ENCODE results near the gene SGCD. TPM values are rescaled to one million over a fixed set of nuclear protein-coding genes. Genes with fewer than 3 reads are reported as not detected.
A peak's percentile ranks its signal among the peaks of the same experiment; 100 is the strongest.

The SGCD gene
- total and polyA plus RNA-seq, 4 experiments from 2014 or later, result not detected

DNA sequence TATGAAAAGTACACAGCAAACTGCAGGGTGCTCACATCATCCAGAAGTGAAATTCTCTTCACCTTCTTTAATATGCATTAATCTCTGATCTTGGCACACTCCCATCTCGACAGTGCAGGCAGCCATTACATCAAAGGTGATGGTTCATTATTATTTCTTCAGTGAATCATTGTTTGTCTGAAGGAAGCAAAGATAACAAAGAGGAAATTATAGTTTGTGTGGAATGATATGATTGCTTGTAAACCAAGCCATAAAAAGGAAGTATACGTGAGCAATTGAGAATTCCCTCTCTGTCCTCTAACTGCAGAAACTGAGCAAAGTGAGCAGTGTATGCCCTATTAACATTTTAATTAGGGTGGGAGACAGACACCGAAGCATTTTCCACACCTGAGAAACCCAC lies 351.5 kb downstream of the SGCD start:
- peaks cover 0 to 2% (median 0%) of the 10 kb centered on the region in 4 donors for H3K4me1 Mint-ChIP-seq
- no peaks in the 10 kb centered on the region for H3K36me3 Mint-ChIP-seq
- Histone ChIP-seq H3K36me3 (ENCODE audit: insufficient read depth, low read length) (no peaks in the 10 kb centered on the region), H3K4me3 (ENCODE audit: low read length in 2 of 2) (no peak overlapping the region), H3K4me1 (ENCODE audit: insufficient read depth, low read length) (no peaks in the 10 kb centered on the region), H3K9me3 (ENCODE audit: control insufficient read depth in 1 of 2, low read length in 2 of 2) (no peaks in the 10 kb centered on the region), H3K27ac (ENCODE audit: low read depth, low read length) (no peak overlapping the region), H3K27me3 (ENCODE audit: insufficient read depth, low read length) (no peaks in the 10 kb centered on the region)
- POLR2A ChIA-PET (ENCODE audit: partially characterized antibody), result no interaction called here
- H3K9me3 Mint-ChIP-seq, result no peaks in the 10 kb centered on the region
- CTCF ChIA-PET (ENCODE audit: partially characterized antibody), result no interaction called here
- peaks cover 9 to 14% of the 10 kb centered on the region in 2 donors for H3K27me3 Mint-ChIP-seq
- no peak overlapping the region for H3K27ac Mint-ChIP-seq
- H3K4me3 Mint-ChIP-seq, result no peak overlapping the region
- intact Hi-C loops (cut with micrococcal nuclease), result no loop called here
- DNase-seq, result no peak

DNA sequence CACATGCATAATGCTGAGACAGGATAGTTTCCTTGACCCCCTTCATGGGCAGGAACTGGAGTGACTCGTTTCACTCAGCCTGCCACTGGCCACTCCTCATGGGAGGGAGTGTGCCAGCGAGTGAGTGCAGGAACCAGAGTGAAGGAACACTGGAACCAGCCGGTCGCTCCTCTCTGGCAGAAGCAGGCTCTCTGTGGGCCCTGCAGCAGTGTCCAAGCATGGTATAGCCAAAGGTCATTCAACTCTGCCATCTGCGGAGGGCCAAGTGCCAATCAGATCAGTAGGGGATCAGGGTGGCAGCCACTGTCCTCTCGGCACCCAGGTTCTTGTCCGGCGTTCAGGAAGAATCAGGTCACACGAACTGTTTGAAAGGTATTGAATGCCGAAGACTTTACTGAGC lies 353.9 kb downstream of the SGCD start:
- Histone ChIP-seq H3K4me1 (ENCODE audit: insufficient read depth, low read length) (no peaks in the 10 kb centered on the region), H3K27ac (ENCODE audit: low read depth, low read length) (no peak overlapping the region), H3K9me3 (ENCODE audit: control insufficient read depth in 1 of 2, low read length in 2 of 2) (no peaks in the 10 kb centered on the region), H3K36me3 (ENCODE audit: insufficient read depth, low read length) (no peaks in the 10 kb centered on the region), H3K4me3 (ENCODE audit: low read length in 2 of 2) (no peak overlapping the region), H3K27me3 (ENCODE audit: insufficient read depth, low read length) (no peaks in the 10 kb centered on the region)
- DNase-seq, result no peak
- no peak overlapping the region for H3K27ac Mint-ChIP-seq
- no peak overlapping the region for H3K4me3 Mint-ChIP-seq
- POLR2A ChIA-PET (ENCODE audit: partially characterized antibody), result no interaction called here
- peaks cover 12 to 14% of the 10 kb centered on the region in 2 donors for H3K27me3 Mint-ChIP-seq
- intact Hi-C loops (cut with micrococcal nuclease), result no loop called here
- no peaks in the 10 kb centered on the region for H3K9me3 Mint-ChIP-seq
- H3K36me3 Mint-ChIP-seq, result no peaks in the 10 kb centered on the region
- CTCF ChIA-PET (ENCODE audit: partially characterized antibody), result no interaction called here
- peaks cover 0 to 2% (median 0%) of the 10 kb centered on the region in 4 donors for H3K4me1 Mint-ChIP-seq

DNA sequence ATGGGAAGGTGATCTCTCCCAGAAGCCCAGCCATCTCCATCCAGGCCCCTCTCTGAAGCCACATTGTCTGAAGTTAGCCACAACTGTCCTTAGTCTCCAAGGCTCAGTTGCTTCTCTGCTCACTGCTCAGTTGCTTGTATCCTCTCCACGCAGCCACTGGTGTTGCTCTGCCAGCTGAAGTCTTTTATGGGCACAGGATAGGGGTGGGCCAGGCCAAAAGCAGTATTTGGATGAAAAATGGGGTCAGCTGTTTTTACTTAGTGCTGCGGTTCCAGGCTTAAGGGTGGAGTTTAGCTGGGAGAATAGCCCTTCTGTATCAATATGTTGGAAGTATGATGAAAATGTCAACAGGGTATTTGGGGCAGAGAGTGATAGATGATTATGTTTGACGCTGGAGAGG lies 354.3 kb downstream of the SGCD start:
- Histone ChIP-seq H3K9me3 (ENCODE audit: control insufficient read depth in 1 of 2, low read length in 2 of 2) (no peaks in the 10 kb centered on the region), H3K27ac (ENCODE audit: low read depth, low read length) (no peak overlapping the region), H3K4me1 (ENCODE audit: insufficient read depth, low read length) (no peaks in the 10 kb centered on the region), H3K4me3 (ENCODE audit: low read length in 2 of 2) (no peak overlapping the region), H3K27me3 (ENCODE audit: insufficient read depth, low read length) (no peaks in the 10 kb centered on the region), H3K36me3 (ENCODE audit: insufficient read depth, low read length) (no peaks in the 10 kb centered on the region)
- no peak overlapping the region for H3K27ac Mint-ChIP-seq
- H3K4me3 Mint-ChIP-seq, result no peak overlapping the region
- peaks cover 12 to 15% of the 10 kb centered on the region in 2 donors for H3K27me3 Mint-ChIP-seq
- no peaks in the 10 kb centered on the region for H3K36me3 Mint-ChIP-seq
- intact Hi-C loops (cut with micrococcal nuclease), result no loop called here
- DNase-seq, result no peak
- ChIA-PET POLR2A (ENCODE audit: partially characterized antibody) (no interaction called here), CTCF (ENCODE audit: partially characterized antibody) (no interaction called here)
- H3K9me3 Mint-ChIP-seq, result no peaks in the 10 kb centered on the region
- peaks cover 0 to 2% (median 0%) of the 10 kb centered on the region in 4 donors for H3K4me1 Mint-ChIP-seq

DNA sequence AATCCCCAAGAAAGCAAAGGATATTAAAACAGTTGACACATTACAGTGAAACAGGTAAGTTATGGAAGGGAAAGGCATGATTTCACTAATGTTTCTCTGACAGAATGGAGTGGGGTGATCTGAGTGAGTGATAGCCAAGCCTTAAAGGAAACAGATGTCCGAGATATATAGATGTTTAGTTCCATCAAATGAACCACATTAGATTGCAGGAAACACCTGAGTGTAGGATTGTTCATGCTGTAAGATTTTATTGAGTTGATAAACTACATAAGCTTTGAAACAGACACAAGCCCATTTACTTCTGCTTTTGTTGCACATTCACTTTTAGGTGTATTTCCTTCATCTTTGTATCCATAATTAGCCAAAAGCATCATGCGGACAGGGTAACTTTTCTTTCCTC lies 356.0 kb downstream of the SGCD start:
- Mint-ChIP-seq H3K27me3 (peaks cover 19 to 23% of the 10 kb centered on the region in 2 donors), H3K4me3 (no peak overlapping the region), H3K9me3 (peaks cover 0 to 2% (median 0%) of the 10 kb centered on the region in 8 donors), H3K4me1 (peaks cover 0 to 2% (median 0%) of the 10 kb centered on the region in 4 donors), H3K27ac (no peak overlapping the region), H3K36me3 (no peaks in the 10 kb centered on the region)
- Histone ChIP-seq H3K4me1 (ENCODE audit: insufficient read depth, low read length) (no peaks in the 10 kb centered on the region), H3K36me3 (ENCODE audit: insufficient read depth, low read length) (no peaks in the 10 kb centered on the region), H3K27ac (ENCODE audit: low read depth, low read length) (no peak overlapping the region), H3K4me3 (ENCODE audit: low read length in 2 of 2) (no peak overlapping the region), H3K27me3 (ENCODE audit: insufficient read depth, low read length) (no peaks in the 10 kb centered on the region), H3K9me3 (ENCODE audit: control insufficient read depth in 1 of 2, low read length in 2 of 2) (no peaks in the 10 kb centered on the region)
- intact Hi-C loops (cut with micrococcal nuclease), result no loop called here
- ChIA-PET POLR2A (ENCODE audit: partially characterized antibody) (no interaction called here), CTCF (ENCODE audit: partially characterized antibody) (no interaction called here)
- DNase-seq, result no peak

DNA sequence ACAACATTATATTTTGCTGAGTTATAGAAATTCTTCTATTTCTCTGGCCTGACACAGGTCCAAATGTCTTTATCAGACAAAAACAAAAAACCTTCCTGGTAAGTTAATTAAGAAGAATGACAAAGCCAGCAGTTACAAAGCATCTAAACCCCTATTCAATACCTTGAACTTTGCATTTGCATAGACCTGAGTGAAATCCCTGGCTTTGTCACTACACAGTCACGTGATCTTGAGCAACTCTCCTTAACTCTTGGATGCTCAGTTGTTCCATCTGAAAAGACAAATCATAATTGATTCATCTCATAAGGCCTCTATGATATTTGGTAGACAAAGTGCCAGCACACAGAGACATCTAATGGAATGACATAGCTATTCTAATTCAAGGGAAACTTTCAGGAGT lies 356.5 kb downstream of the SGCD start:
- Histone ChIP-seq H3K4me3 (ENCODE audit: low read length in 2 of 2) (no peak overlapping the region), H3K9me3 (ENCODE audit: control insufficient read depth in 1 of 2, low read length in 2 of 2) (no peaks in the 10 kb centered on the region), H3K36me3 (ENCODE audit: insufficient read depth, low read length) (no peaks in the 10 kb centered on the region), H3K27me3 (ENCODE audit: insufficient read depth, low read length) (no peaks in the 10 kb centered on the region), H3K4me1 (ENCODE audit: insufficient read depth, low read length) (no peaks in the 10 kb centered on the region), H3K27ac (ENCODE audit: low read depth, low read length) (no peak overlapping the region)
- Mint-ChIP-seq H3K9me3 (peaks cover 0 to 2% (median 0%) of the 10 kb centered on the region in 8 donors), H3K27me3 (peaks cover 20 to 27% of the 10 kb centered on the region in 2 donors), H3K4me1 (peaks cover 0 to 2% (median 0%) of the 10 kb centered on the region in 4 donors), H3K27ac (no peak overlapping the region), H3K36me3 (no peaks in the 10 kb centered on the region), H3K4me3 (no peak overlapping the region)
- CTCF ChIA-PET (ENCODE audit: partially characterized antibody), result no interaction called here
- intact Hi-C loops (cut with micrococcal nuclease), result no loop called here
- POLR2A ChIA-PET (ENCODE audit: partially characterized antibody), result no interaction called here
- no peak for DNase-seq

DNA sequence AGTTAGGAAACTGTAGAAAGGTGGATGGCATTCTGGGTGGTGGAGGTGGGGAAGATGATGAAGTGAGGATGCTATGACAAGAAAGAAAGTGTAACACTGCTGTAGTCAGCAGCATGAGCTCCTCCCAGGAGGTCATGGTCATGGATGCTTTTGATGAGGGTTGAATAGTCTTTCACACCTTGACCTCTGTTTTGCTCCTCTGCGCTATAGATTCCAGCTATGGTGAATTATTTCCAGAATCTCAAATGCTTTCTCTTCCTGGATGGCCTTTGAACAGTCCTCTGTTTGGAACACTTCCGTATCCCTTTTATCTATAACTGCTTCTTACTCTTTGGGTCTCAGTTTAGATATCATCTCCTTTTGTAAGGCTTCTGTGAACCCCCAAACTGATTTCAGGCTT lies 357.3 kb downstream of the SGCD start:
- no peak for DNase-seq
- Mint-ChIP-seq H3K4me1 (peaks cover 0 to 2% (median 0%) of the 10 kb centered on the region in 4 donors), H3K4me3 (no peak overlapping the region), H3K27ac (no peak overlapping the region), H3K27me3 (peaks cover 25 to 34% of the 10 kb centered on the region in 2 donors), H3K36me3 (no peaks in the 10 kb centered on the region), H3K9me3 (peaks cover 0 to 2% (median 0%) of the 10 kb centered on the region in 8 donors)
- H3K36me3 ChIP-seq (ENCODE audit: insufficient read depth, low read length), result no peaks in the 10 kb centered on the region
- H3K4me3 ChIP-seq (ENCODE audit: low read length in 2 of 2), result no peak overlapping the region
- intact Hi-C loops (cut with micrococcal nuclease), result no loop called here
- H3K4me1 ChIP-seq (ENCODE audit: insufficient read depth, low read length), result no peaks in the 10 kb centered on the region
- H3K9me3 ChIP-seq (ENCODE audit: control insufficient read depth in 1 of 2, low read length in 2 of 2), result no peaks in the 10 kb centered on the region
- no peaks in the 10 kb centered on the region for H3K27me3 ChIP-seq (ENCODE audit: insufficient read depth, low read length)
- ChIA-PET POLR2A (ENCODE audit: partially characterized antibody) (no interaction called here), CTCF (ENCODE audit: partially characterized antibody) (no interaction called here)
- H3K27ac ChIP-seq (ENCODE audit: low read depth, low read length), result no peak overlapping the region

DNA sequence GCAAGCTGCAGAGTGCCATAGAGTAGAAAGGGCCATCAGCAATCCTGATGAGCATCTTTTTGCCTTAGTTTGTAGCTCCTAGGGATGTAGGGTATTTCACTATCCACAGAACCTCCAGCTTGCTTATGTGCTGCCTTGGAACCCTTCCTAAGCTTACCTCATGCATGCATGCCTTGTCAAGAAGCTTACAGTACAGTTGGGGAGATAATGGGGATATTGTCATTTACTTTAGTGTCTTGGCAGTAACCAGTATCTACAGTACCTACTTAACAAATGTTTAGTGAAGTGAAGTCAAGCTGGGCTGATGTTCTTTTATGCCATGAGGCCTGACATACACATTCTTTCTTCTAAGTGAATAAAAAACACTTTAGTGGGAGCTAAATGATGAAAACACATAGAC lies 358.5 kb downstream of the SGCD start:
- intact Hi-C loops (cut with micrococcal nuclease), result no loop called here
- no peaks in the 10 kb centered on the region for H3K4me1 ChIP-seq (ENCODE audit: insufficient read depth, low read length)
- no peaks in the 10 kb centered on the region for H3K36me3 ChIP-seq (ENCODE audit: insufficient read depth, low read length)
- no peaks in the 10 kb centered on the region for H3K9me3 ChIP-seq (ENCODE audit: control insufficient read depth in 1 of 2, low read length in 2 of 2)
- Mint-ChIP-seq H3K36me3 (no peaks in the 10 kb centered on the region), H3K4me3 (no peak overlapping the region), H3K9me3 (peaks cover 0 to 2% (median 0%) of the 10 kb centered on the region in 8 donors), H3K4me1 (peaks cover 0 to 2% (median 0%) of the 10 kb centered on the region in 4 donors), H3K27ac (no peak overlapping the region), H3K27me3 (peaks cover 25 to 36% of the 10 kb centered on the region in 2 donors)
- no peak overlapping the region for H3K4me3 ChIP-seq (ENCODE audit: low read length in 2 of 2)
- H3K27ac ChIP-seq (ENCODE audit: low read depth, low read length), result no peak overlapping the region
- POLR2A ChIA-PET (ENCODE audit: partially characterized antibody), result no interaction called here
- CTCF ChIA-PET (ENCODE audit: partially characterized antibody), result no interaction called here
- no peaks in the 10 kb centered on the region for H3K27me3 ChIP-seq (ENCODE audit: insufficient read depth, low read length)
- DNase-seq, result no peak

DNA sequence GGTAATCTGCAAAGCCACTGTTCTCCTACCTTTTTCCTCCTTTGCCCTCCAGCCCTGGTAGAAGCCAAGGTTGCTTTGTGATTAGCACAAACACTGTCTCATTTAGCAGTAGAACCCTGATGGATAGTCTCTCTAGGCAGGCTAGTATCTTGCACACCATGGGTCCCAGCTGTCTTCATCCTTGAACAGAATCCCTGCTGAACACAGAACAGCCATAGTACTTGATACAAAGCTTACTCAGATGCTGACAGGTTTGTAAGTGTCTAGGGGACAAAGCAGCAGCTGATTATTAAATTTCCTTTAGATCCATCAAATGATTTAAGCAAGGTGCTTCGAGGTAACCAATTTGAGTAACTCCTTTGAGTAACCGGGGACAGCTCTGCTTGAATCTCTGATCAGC lies 359.4 kb downstream of the SGCD start:
- Mint-ChIP-seq H3K4me3 (no peak overlapping the region), H3K9me3 (peaks cover 0 to 2% (median 0%) of the 10 kb centered on the region in 8 donors), H3K27ac (peak overlapping the region in 1 of 7 donors; percentile 20), H3K36me3 (no peaks in the 10 kb centered on the region), H3K4me1 (peaks cover 0 to 2% (median 0%) of the 10 kb centered on the region in 4 donors), H3K27me3 (peaks cover 25 to 36% of the 10 kb centered on the region in 2 donors)
- no peaks in the 10 kb centered on the region for H3K4me1 ChIP-seq (ENCODE audit: insufficient read depth, low read length)
- H3K36me3 ChIP-seq (ENCODE audit: insufficient read depth, low read length), result no peaks in the 10 kb centered on the region
- no peaks in the 10 kb centered on the region for H3K27me3 ChIP-seq (ENCODE audit: insufficient read depth, low read length)
- CTCF ChIA-PET (ENCODE audit: partially characterized antibody), result no interaction called here
- no peaks in the 10 kb centered on the region for H3K9me3 ChIP-seq (ENCODE audit: control insufficient read depth in 1 of 2, low read length in 2 of 2)
- intact Hi-C loops (cut with micrococcal nuclease), result no loop called here
- H3K27ac ChIP-seq (ENCODE audit: low read depth, low read length), result no peak overlapping the region
- POLR2A ChIA-PET (ENCODE audit: partially characterized antibody), result no interaction called here
- no peak overlapping the region for H3K4me3 ChIP-seq (ENCODE audit: low read length in 2 of 2)
- DNase-seq, result no peak

Measured in CD4-positive, alpha-beta memory T cell (primary cell).